ENCODE data around the gene FAM50A.
"Not testable (repeated sequence)": the region's sequence is repeated elsewhere in the genome, so short reads cannot be mapped to it uniquely, and the experiment has no call there.

FAM50A gene

GRCh38 chrX:154443992-154444754 is at the start of gene FAM50A:
FAM50A (plus strand) TSS chrX:154444141; CDS start chrX:154444236, 95 bp downstream.
- DNase-seq (ENCODE audit: low read depth) = peak; percentile 52

GRCh38 chrX:154396363-154396762 is 47.6 kb upstream of the FAM50A start:
- not testable (repeated sequence) for DNase-seq (ENCODE audit: low read depth)

- DNase-seq (ENCODE audit: low read depth) = peak; percentile 48
Measured at GRCh38 chrX:154396973-154397887, 46.7 kb upstream of the FAM50A start.

- DNase-seq (ENCODE audit: low read depth) = peak; percentile 83
Measured at GRCh38 chrX:154397888-154398667, 45.9 kb upstream of the FAM50A start, which contains the start of gene RPL10. RPL10 (plus strand) TSS chrX:154398377; CDS start chrX:154398520, 143 bp downstream.

- DNase-seq (ENCODE audit: low read depth) = peak; percentile 75
Measured at GRCh38 chrX:154398668-154399526, 45.0 kb upstream of the FAM50A start.

GRCh38 chrX:154399527-154400368 is 44.2 kb upstream of the FAM50A start:
- no peak for DNase-seq (ENCODE audit: low read depth)

- not testable (repeated sequence) for DNase-seq (ENCODE audit: low read depth)
Measured at GRCh38 chrX:154400369-154400817, 43.5 kb upstream of the FAM50A start.

GRCh38 chrX:154401045-154401799 is 42.7 kb upstream of the FAM50A start:
- DNase-seq (ENCODE audit: low read depth) = no peak

- no peak for DNase-seq (ENCODE audit: low read depth)
Measured at GRCh38 chrX:154401918-154402621, 41.9 kb upstream of the FAM50A start.

- no peak for DNase-seq (ENCODE audit: low read depth)
Measured at GRCh38 chrX:154402622-154403127, 41.3 kb upstream of the FAM50A start.

GRCh38 chrX:154403192-154403591 is 40.7 kb upstream of the FAM50A start:
- no peak for DNase-seq (ENCODE audit: low read depth)

- DNase-seq (ENCODE audit: low read depth) = no peak
Measured at GRCh38 chrX:154403858-154404257, 40.1 kb upstream of the FAM50A start.

- DNase-seq (ENCODE audit: low read depth) = no peak
Measured at GRCh38 chrX:154404625-154405192, 39.2 kb upstream of the FAM50A start.

GRCh38 chrX:154408659-154409221 is 35.2 kb upstream of the FAM50A start:
- no peak for DNase-seq (ENCODE audit: low read depth)

GRCh38 chrX:154409222-154409871 is 34.6 kb upstream of the FAM50A start, which contains the start of gene DNASE1L1:
DNASE1L1 (minus strand) TSS chrX:154409254; CDS start chrX:154405568, 3,686 bp downstream.
- DNase-seq (ENCODE audit: low read depth) = no peak

GRCh38 chrX:154411981-154412340 is 32.0 kb upstream of the FAM50A start:
- no peak for DNase-seq (ENCODE audit: low read depth)

- no peak for DNase-seq (ENCODE audit: low read depth)
Measured at GRCh38 chrX:154412468-154412867, 31.5 kb upstream of the FAM50A start.
